Neural cell (in vitro differentiated cells): Measurements from ENCODE around the gene IL17RB. TPM values are rescaled to one million over a fixed set of nuclear protein-coding genes. Genes with fewer than 3 reads are reported as not detected.

Experiments
- H2AFZ ChIP-seq: fragments of 200-600, 300-800 bp; sonication (generic), shearing (Covaris generic); 2 replicates; pipeline ENCODE4 v1.6.0; 2014; ENCODE audit warnings: low read depth, mild to moderate bottlenecking, antibody characterized with exemption, low read length, moderate library complexity
- H3F3A ChIP-seq: fragments of 200-600 bp; shearing (Covaris generic); 2 replicates; pipeline ENCODE4 v1.6.1; 2016; ENCODE audit warnings: mild to moderate bottlenecking, moderate library complexity, mixed read lengths, antibody characterized with exemption, low read length; ENCODE audit not compliant: insufficient read depth, poor library complexity, severe bottlenecking
- H3K27ac ChIP-seq: fragments of 200-600, 300-800 bp; sonication (generic), shearing (Covaris generic); 2 replicates; pipeline ENCODE4 v1.5.1; 2014; ENCODE audit warnings: mild to moderate bottlenecking, low read length, moderate library complexity
- H3K27me3 ChIP-seq: fragments of 300-800, 200-600 bp; sonication (generic), shearing (Covaris generic); 2 replicates; pipeline ENCODE4 v1.6.0; 2014; ENCODE audit warnings: mild to moderate bottlenecking, low read depth, low read length, moderate library complexity; ENCODE audit not compliant: insufficient read depth
- H3K36me3 ChIP-seq: fragments of 300-800, 200-600 bp; sonication (generic), shearing (Covaris generic); 2 replicates; pipeline ENCODE4 v1.5.1; 2014; ENCODE audit warnings: mild to moderate bottlenecking, antibody characterized with exemption, low read length, moderate library complexity; ENCODE audit not compliant: insufficient read depth
- H3K4me2 ChIP-seq: fragments of 300-800, 200-600 bp; sonication (generic), shearing (Covaris generic); 2 replicates; pipeline ENCODE4 v1.6.0; 2014; ENCODE audit warnings: mild to moderate bottlenecking, low read length
- H3K4me3 ChIP-seq: fragments of 300-800, 200-600 bp; sonication (generic), shearing (Covaris generic); 2 replicates; pipeline ENCODE4 v1.5.1; 2014; ENCODE audit warnings: mild to moderate bottlenecking, low read length, moderate library complexity
- H3K79me2 ChIP-seq: fragments of 200-600 bp; shearing (Covaris generic); replicated peaks from 2 replicates; pipeline ENCODE4 v1.6.0; 2014; ENCODE audit warnings: mild to moderate bottlenecking, low read length, moderate library complexity; ENCODE audit not compliant: insufficient read depth
- H3K9ac ChIP-seq: fragments of 300-800, 200-600 bp; sonication (generic), shearing (Covaris generic); 2 replicates; pipeline ENCODE4 v1.6.1; 2016; ENCODE audit warnings: mild to moderate bottlenecking, low read length, mixed read lengths
- H3K9me2 ChIP-seq: fragments of 200-600 bp; shearing (Covaris generic); 2 replicates; pipeline ENCODE4 v1.6.1; 2016; ENCODE audit warnings: mild to moderate bottlenecking, low read length, mixed read lengths; ENCODE audit not compliant: insufficient read depth
- H3K9me3 ChIP-seq: fragments of 200-600, 300-800 bp; sonication (generic), shearing (Covaris generic); 2 replicates; pipeline ENCODE4 v1.6.1; 2016; ENCODE audit warnings: mild to moderate bottlenecking, mixed run types, low read length, moderate library complexity, mixed read lengths
- H4K20me1 ChIP-seq: fragments of 200-600 bp; shearing (Covaris generic); 2 replicates; pipeline ENCODE4 v1.6.1; 2016; ENCODE audit warnings: mild to moderate bottlenecking, mixed run types; ENCODE audit not compliant: insufficient read depth
- CTCF ChIP-seq: fragments of 450-650 bp; IDR thresholded peaks from 2 replicates; pipeline ENCODE4 v1.5.1; 2014; ENCODE audit warnings: antibody characterized with exemption, mild to moderate bottlenecking, moderate library complexity; ENCODE audit not compliant: poor library complexity, severe bottlenecking
- EZH2 ChIP-seq: fragments of 200-600, 300-800 bp; shearing (Covaris generic), sonication (generic); IDR thresholded peaks from 2 replicates; pipeline ENCODE4 v1.6.1; 2014; ENCODE audit warnings: antibody characterized with exemption, low read length, borderline replicate concordance, mild to moderate bottlenecking; ENCODE audit not compliant: insufficient read depth, poor library complexity, severe bottlenecking
- MXI1 ChIP-seq: fragments of 450-650 bp; conservative IDR thresholded peaks from 2 replicates; pipeline ENCODE4 v1.6.1; 2014; ENCODE audit warnings: antibody characterized with exemption, mild to moderate bottlenecking; ENCODE audit not compliant: poor library complexity, severe bottlenecking
- POLR2AphosphoS5 ChIP-seq: IDR thresholded peaks from 2 replicates; pipeline ENCODE4 v1.6.1; 2012
- RAD21 ChIP-seq: fragments of 450-650 bp; conservative IDR thresholded peaks from 2 replicates; pipeline ENCODE4 v1.6.1; 2014; ENCODE audit warnings: antibody characterized with exemption, mild to moderate bottlenecking, moderate library complexity
- REST ChIP-seq: IDR thresholded peaks from 2 replicates; pipeline ENCODE4 v1.6.1; 2012; ENCODE audit warnings: borderline replicate concordance
- SMC3 ChIP-seq: fragments of 450-650 bp; conservative IDR thresholded peaks from 2 replicates; pipeline ENCODE4 v1.6.1; 2014; ENCODE audit warnings: antibody characterized with exemption, mild to moderate bottlenecking, moderate library complexity; ENCODE audit not compliant: poor library complexity
- TAF1 ChIP-seq: IDR thresholded peaks from 2 replicates; pipeline ENCODE4 v1.6.1; 2012; ENCODE audit warnings: low read depth
- polyA plus RNA-seq: library from polyadenylated mRNA; depleted of rRNA; stranded (reverse); fragments of >200 nt; gene quantifications from 2 replicates; pipeline ENCODE4 v1.2.3, GENCODE V29; 2014

Gene IL17RB
- polyA plus RNA-seq, 1 donor from 2014 or later = 0.83 TPM

- Histone ChIP-seq H4K20me1 (no peaks in the 10 kb centered on the region), H3K36me3 (no peaks in the 10 kb centered on the region), H3K4me2 (no peak overlapping the region), H3K4me3 (no peak overlapping the region), H3K9me3 (no peaks in the 10 kb centered on the region), H3K9ac (no peak overlapping the region), H2AFZ (no peak overlapping the region), H3F3A (no peaks in the 10 kb centered on the region), H3K9me2 (no peaks in the 10 kb centered on the region), H3K27me3 (no peaks in the 10 kb centered on the region), H3K79me2 (no peaks in the 10 kb centered on the region), H3K27ac (no peak overlapping the region)
- TF ChIP-seq REST (no peak), MXI1 (no peak), RAD21 (no peak), CTCF (no peak), TAF1 (no peak), SMC3 (no peak), POLR2AphosphoS5 (no peak), EZH2 (no peak)
Measured at GRCh38 chr3:53860196-53860595, 13.8 kb downstream of the IL17RB start.

GRCh38 chr3:53862241-53862640 lies 15.9 kb downstream of the IL17RB start:
- Histone ChIP-seq H3F3A (no peaks in the 10 kb centered on the region), H3K9ac (no peak overlapping the region), H3K4me2 (no peak overlapping the region), H3K9me3 (no peaks in the 10 kb centered on the region), H2AFZ (no peak overlapping the region), H4K20me1 (no peaks in the 10 kb centered on the region), H3K79me2 (no peaks in the 10 kb centered on the region), H3K36me3 (no peaks in the 10 kb centered on the region), H3K27me3 (no peaks in the 10 kb centered on the region), H3K4me3 (no peak overlapping the region), H3K9me2 (no peaks in the 10 kb centered on the region), H3K27ac (no peak overlapping the region)
- TF ChIP-seq MXI1 (no peak), REST (no peak), CTCF (no peak), POLR2AphosphoS5 (no peak), TAF1 (no peak)
